Large intestine (tissue), 3 donors: ENCODE data around the gene RIC3. TPM values are rescaled to one million over a fixed set of nuclear protein-coding genes. Genes with fewer than 3 reads are reported as not detected.

Experiments used
- DNase-seq, 2 donors: peaks; one replicate each; pipeline versions ENCODE4 v3.0.0 to v3.0.0-alpha.2; 2013
- H3K27ac ChIP-seq: one replicate; pipeline ENCODE4 v1.5.1; 2013; ENCODE audit warnings: low read length
- H3K27me3 ChIP-seq: 2 replicates; pipeline ENCODE4 v1.6.1; 2013; ENCODE audit warnings: low read length; ENCODE audit not compliant: control insufficient read depth, insufficient read depth
- H3K36me3 ChIP-seq: 2 replicates; pipeline ENCODE4 v1.6.1; 2013; ENCODE audit warnings: low read length; ENCODE audit not compliant: control insufficient read depth, insufficient read depth
- H3K4me1 ChIP-seq: one replicate; pipeline ENCODE4 v1.6.1; 2013; ENCODE audit warnings: low read length; ENCODE audit not compliant: control insufficient read depth, insufficient read depth
- H3K4me3 ChIP-seq: one replicate; pipeline ENCODE4 v1.5.1; 2013; ENCODE audit warnings: low read length
- H3K9me3 ChIP-seq: one replicate; pipeline ENCODE4 v1.6.1; 2013; ENCODE audit warnings: mild to moderate bottlenecking, low read depth, low read length, moderate library complexity; ENCODE audit not compliant: control insufficient read depth
- WGBS: methylation state at CpG from one replicate; pipeline ENCODE4 v1.1.5; 2013; ENCODE audit warnings: low lambda C conversion rate; ENCODE audit not compliant: insufficient coverage; 5-methylcytosine and 5-hydroxymethylcytosine counted together
- polyA plus RNA-seq: library from polyadenylated mRNA; unstranded; fragments of 120-200 nt; gene quantifications from one replicate; pipeline ENCODE4 v1.2.1, GENCODE V29; 2013

The RIC3 gene
- polyA plus RNA-seq, 1 donor = 9.0 TPM

DNA sequence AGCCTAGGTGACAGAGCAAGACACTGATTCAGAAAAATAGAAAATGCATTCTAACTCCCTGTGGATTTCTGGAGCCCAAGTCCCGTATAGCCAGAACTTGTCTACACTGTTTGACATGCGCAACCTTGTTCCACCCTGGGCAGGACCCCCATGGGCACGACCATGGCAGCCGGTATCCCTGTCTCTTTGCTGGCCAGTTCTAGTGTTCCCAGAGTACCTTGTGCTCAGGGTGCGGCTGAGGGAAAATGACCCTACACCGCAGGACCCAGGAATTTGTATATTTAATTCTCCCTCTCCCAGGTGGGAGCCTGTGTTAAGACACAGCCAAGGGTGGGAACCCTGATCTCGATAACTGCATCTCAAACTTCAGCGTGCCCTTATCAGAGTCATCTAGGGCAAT is 36.7 kb upstream of the RIC3 start:
- no CpG with 5 or more reads among the region's 8 CpGs for WGBS
- H3K27ac ChIP-seq = no peak overlapping the region

DNA sequence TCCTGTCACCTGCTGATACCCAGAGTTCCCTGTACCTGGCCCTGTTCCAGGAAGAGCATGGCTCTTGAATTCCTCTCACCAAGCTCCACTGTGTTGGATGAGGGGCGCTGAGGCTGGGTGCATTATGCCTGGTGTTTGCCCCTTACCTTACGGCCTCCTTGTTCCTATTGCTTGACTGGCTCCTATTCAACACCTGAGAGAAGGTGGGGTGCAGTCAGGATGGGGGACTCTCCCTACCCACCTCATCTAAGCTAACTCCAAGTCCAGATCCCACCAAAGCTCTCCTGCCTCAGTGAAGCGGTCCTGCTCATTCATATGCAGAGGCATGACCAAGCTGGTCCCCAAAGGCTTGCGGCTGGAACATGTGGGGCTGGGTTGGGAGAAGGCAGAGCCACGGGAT is 35.8 kb upstream of the RIC3 start:
- 100% methylated on average over 3 of the region's 5 CpGs for WGBS
- no peak overlapping the region for H3K4me3 ChIP-seq
- H3K9me3 ChIP-seq = no peaks in the 10 kb centered on the region
- H3K27ac ChIP-seq = no peak overlapping the region
- H3K4me1 ChIP-seq = no peaks in the 10 kb centered on the region
- DNase-seq = no peak
- no peaks in the 10 kb centered on the region for H3K36me3 ChIP-seq
- H3K27me3 ChIP-seq = peaks cover 30% of the 10 kb centered on the region

More for the DNA sequence above, 36.7 kb upstream of the RIC3 start:
- H3K36me3 ChIP-seq = no peaks in the 10 kb centered on the region
- DNase-seq = no peak
- H3K4me3 ChIP-seq = no peak overlapping the region
- no peaks in the 10 kb centered on the region for H3K9me3 ChIP-seq
- H3K27me3 ChIP-seq = peaks cover 30% of the 10 kb centered on the region
- H3K4me1 ChIP-seq = no peaks in the 10 kb centered on the region

GRCh38 chr11:8204025-8204424 is 35.2 kb upstream of the RIC3 start:
- WGBS = no CpG with 5 or more reads among the region's 5 CpGs
- no peak for DNase-seq
- Histone ChIP-seq H3K27ac (no peak overlapping the region), H3K9me3 (no peaks in the 10 kb centered on the region), H3K36me3 (no peaks in the 10 kb centered on the region), H3K27me3 (peaks cover 27% of the 10 kb centered on the region), H3K4me3 (no peak overlapping the region), H3K4me1 (no peaks in the 10 kb centered on the region)

DNA sequence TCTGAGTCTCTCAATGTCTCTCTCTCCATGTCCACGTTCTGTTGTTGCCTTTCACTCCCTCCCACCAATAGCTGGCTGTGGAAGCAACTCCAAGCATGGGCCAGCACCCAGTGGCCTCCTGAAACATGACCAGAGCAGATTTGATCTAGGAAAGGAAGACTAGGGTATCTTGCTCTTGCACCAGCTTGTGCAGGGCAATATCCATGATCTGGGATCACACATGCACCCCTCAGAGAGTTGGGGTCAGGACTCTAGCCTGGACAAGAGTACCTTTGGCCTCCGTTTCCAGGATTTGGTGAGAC is 34.5 kb upstream of the RIC3 start:
- Histone ChIP-seq H3K27me3 (peaks cover 24% of the 10 kb centered on the region), H3K4me3 (no peak overlapping the region), H3K4me1 (no peaks in the 10 kb centered on the region), H3K36me3 (no peaks in the 10 kb centered on the region), H3K27ac (no peak overlapping the region), H3K9me3 (no peaks in the 10 kb centered on the region)
- WGBS = no CpG with 5 or more reads among the region's 2 CpGs
- DNase-seq = no peak

GRCh38 chr11:8202516-8203413 is 33.9 kb upstream of the RIC3 start:
- Histone ChIP-seq H3K4me3 (no peak overlapping the region), H3K4me1 (no peaks in the 10 kb centered on the region), H3K27me3 (peaks cover 24% of the 10 kb centered on the region), H3K9me3 (no peaks in the 10 kb centered on the region), H3K36me3 (no peaks in the 10 kb centered on the region), H3K27ac (no peak overlapping the region)
- WGBS = no CpG with 5 or more reads among the region's 11 CpGs
- no peak for DNase-seq

DNA sequence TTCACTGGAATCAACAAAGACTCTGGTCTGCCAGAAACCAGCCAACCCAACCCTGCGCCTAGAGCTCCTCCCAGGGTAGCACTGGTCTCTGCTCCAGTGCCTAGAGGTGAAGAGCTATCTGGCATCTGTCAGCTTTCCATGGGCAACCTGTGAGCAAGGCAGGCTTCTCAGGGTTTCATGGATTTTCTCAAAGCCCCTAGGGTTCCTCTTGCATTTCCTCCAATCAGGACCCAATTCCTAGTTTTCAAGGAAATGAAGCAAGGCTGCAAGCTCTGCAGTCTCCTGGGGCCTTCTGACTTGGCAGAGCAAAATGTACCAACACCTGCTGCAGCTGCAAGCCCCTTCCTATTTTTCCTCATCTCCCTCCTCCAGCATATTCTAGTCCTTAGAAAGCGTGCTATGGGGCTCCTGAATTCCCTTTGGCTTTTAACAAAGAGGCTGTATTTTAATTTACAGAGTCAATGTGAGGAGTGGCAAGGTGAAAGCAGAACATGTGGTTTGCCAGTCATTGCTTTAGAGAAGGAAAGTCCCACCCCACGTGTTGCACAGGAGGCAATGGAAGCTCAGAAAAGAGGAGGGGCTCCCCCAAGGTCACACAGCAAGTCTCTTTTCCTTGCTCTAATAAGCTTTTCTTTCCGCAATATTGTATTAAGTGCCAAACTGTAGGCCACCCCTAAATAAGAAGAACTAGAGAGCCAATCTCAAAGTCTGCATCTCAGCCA is 33.0 kb upstream of the RIC3 start:
- WGBS = no CpG with 5 or more reads among the region's 4 CpGs
- Histone ChIP-seq H3K27ac (no peak overlapping the region), H3K36me3 (no peaks in the 10 kb centered on the region), H3K9me3 (no peaks in the 10 kb centered on the region), H3K4me1 (no peaks in the 10 kb centered on the region), H3K27me3 (peaks cover 18% of the 10 kb centered on the region), H3K4me3 (no peak overlapping the region)
- DNase-seq = no peak

GRCh38 chr11:8199676-8200075 is 30.9 kb upstream of the RIC3 start:
- Histone ChIP-seq H3K9me3 (no peaks in the 10 kb centered on the region), H3K36me3 (no peaks in the 10 kb centered on the region), H3K4me3 (no peak overlapping the region), H3K27ac (no peak overlapping the region), H3K4me1 (no peaks in the 10 kb centered on the region), H3K27me3 (peaks cover 8% of the 10 kb centered on the region)
- DNase-seq = no peak
- no CpG with 5 or more reads among the region's 2 CpGs for WGBS

- Histone ChIP-seq H3K9me3 (no peaks in the 10 kb centered on the region), H3K27ac (no peak overlapping the region), H3K4me3 (no peak overlapping the region), H3K36me3 (no peaks in the 10 kb centered on the region), H3K4me1 (no peaks in the 10 kb centered on the region), H3K27me3 (peaks cover 11% of the 10 kb centered on the region)
- DNase-seq = no peak
Measured at GRCh38 chr11:8196749-8197148, 27.9 kb upstream of the RIC3 start.

- WGBS = 88% methylated on average over 2 of the region's 4 CpGs
- no peak overlapping the region for H3K4me3 ChIP-seq
- peaks cover 11% of the 10 kb centered on the region for H3K27me3 ChIP-seq
Measured at GRCh38 chr11:8194956-8195355, 26.1 kb upstream of the RIC3 start.

GRCh38 chr11:8192896-8193209 is 24.0 kb upstream of the RIC3 start:
- WGBS = no CpG with 5 or more reads among the region's 5 CpGs
- H3K4me1 ChIP-seq = no peaks in the 10 kb centered on the region
- peaks cover 10% of the 10 kb centered on the region for H3K27me3 ChIP-seq
- no peaks in the 10 kb centered on the region for H3K36me3 ChIP-seq
- H3K9me3 ChIP-seq = no peaks in the 10 kb centered on the region
- DNase-seq = no peak
- H3K27ac ChIP-seq = no peak overlapping the region
- H3K4me3 ChIP-seq = no peak overlapping the region

More at GRCh38 chr11:8194956-8195355, 26.1 kb upstream of the RIC3 start:
- Histone ChIP-seq H3K9me3 (no peaks in the 10 kb centered on the region), H3K4me1 (no peaks in the 10 kb centered on the region), H3K27ac (no peak overlapping the region), H3K36me3 (no peaks in the 10 kb centered on the region)
- no peak for DNase-seq
